ENCODE data around the gene VAPA.

The VAPA gene

DNA sequence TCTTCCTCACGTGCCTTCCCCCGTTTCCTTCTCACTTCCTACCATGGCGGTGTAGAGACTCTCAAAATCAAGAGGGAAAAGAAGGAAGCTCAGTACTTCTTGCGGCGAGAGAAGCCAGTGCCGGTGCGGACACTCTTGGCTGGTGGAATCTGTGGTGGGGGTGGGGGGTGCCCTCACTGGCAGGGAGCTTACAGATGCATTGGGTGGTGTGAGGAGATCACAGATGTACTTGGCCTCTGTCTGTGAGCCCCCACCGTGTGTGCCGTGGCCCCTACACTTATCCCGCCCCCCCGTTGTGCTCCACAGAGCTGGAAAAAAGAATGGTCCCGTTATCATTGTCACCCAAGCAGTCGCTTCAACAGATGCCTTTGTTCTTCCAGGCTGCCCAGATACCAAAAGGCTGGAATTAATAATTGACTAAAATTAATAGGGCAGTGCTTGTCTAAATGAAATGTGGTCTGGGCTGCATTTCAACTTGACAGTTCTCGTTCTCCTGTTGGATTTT lies 79.8 kb downstream of the VAPA start:
- DNase-seq (ENCODE audit: low read depth, low spot score), result no peak
- no peak overlapping the region for H3K27ac ChIP-seq

GRCh38 chr18:9994026-9994570 lies 80.3 kb downstream of the VAPA start:
- no peak overlapping the region for H3K27ac ChIP-seq
- DNase-seq (ENCODE audit: low read depth, low spot score), result no peak

- no peak for DNase-seq (ENCODE audit: low read depth, low spot score)
- no peak overlapping the region for H3K27ac ChIP-seq
Observed at GRCh38 chr18:9994701-9995235, 81.0 kb downstream of the VAPA start.

GRCh38 chr18:9995631-9996030 lies 81.8 kb downstream of the VAPA start:
- H3K27ac ChIP-seq, result no peak overlapping the region
- DNase-seq (ENCODE audit: low read depth, low spot score), result no peak

GRCh38 chr18:9996094-9996493 lies 82.3 kb downstream of the VAPA start:
- DNase-seq (ENCODE audit: low read depth, low spot score), result no peak
- no peak overlapping the region for H3K27ac ChIP-seq

GRCh38 chr18:9997711-9998110 lies 83.9 kb downstream of the VAPA start:
- H3K27ac ChIP-seq, result no peak overlapping the region
- no peak for DNase-seq (ENCODE audit: low read depth, low spot score)

DNA sequence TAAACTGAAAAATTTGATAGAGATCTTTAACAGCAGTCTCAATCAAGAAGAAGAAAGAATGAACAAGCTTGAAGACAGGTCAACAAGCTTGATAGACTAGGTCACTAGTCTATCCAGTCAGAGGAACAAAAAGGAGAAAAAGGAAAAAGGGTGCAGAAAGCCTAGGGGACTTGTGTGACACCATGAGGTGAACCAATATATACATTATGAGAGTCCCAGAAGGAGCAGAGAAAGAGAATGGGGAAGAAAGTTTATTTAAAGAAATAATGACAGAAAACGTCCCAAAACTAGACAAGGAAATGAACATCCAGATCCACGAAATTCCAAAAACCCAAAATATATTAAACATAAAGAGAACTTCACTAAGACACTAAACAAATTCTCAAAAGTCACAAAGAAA lies 84.5 kb downstream of the VAPA start:
- no peak for DNase-seq (ENCODE audit: low read depth, low spot score)
- no peak overlapping the region for H3K27ac ChIP-seq

GRCh38 chr18:10002280-10002679 lies 88.5 kb downstream of the VAPA start:
- no peak for DNase-seq (ENCODE audit: low read depth, low spot score)

DNA sequence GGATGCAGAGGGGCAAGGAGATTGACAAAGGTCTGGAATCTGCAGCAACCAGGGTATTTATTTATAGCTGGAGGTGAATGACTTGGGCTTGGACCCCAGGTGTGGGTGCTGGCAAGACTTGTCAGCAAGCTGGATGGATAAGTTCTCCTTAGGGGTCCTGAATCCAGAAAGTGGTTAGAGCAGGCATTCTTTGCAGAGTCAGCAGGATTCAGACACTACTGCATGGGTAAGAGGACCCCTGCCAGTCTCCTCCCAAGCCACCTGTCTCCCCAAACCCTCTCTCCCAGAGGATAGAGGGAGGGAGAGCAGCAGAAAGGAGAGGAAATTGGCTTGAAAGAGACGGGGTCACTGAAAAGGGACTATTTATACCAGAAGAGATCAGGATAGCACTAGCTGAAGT lies 89.5 kb downstream of the VAPA start:
- H3K27ac ChIP-seq, result no peak overlapping the region
- no peak for DNase-seq (ENCODE audit: low read depth, low spot score)

More at GRCh38 chr18:10002280-10002679, 88.5 kb downstream of the VAPA start:
- H3K27ac ChIP-seq, result no peak overlapping the region

DNA sequence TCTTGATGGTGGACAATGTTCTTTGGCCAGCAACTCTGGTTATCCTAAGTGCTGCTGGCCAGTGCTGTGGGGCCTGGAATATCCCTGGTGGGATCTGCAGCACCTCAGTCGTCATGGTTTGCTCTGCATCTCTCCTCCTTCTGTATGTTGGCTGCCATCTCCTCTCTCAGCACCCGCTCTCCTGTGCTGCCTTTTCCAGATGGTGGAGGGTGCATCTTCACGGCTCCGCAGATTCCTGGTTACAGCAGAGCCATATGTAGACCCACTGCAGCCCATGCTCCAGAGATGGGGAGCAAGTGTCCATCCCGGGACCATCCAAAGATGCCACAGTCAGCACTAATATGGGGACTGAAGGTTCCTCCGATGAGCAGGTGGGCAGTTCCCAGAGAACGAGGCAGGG lies 90.0 kb downstream of the VAPA start:
- DNase-seq (ENCODE audit: low read depth, low spot score), result no peak
- no peak overlapping the region for H3K27ac ChIP-seq

- H3K27ac ChIP-seq, result no peak overlapping the region
- no peak for DNase-seq (ENCODE audit: low read depth, low spot score)
Observed at GRCh38 chr18:10006311-10006893, 92.6 kb downstream of the VAPA start.

DNA sequence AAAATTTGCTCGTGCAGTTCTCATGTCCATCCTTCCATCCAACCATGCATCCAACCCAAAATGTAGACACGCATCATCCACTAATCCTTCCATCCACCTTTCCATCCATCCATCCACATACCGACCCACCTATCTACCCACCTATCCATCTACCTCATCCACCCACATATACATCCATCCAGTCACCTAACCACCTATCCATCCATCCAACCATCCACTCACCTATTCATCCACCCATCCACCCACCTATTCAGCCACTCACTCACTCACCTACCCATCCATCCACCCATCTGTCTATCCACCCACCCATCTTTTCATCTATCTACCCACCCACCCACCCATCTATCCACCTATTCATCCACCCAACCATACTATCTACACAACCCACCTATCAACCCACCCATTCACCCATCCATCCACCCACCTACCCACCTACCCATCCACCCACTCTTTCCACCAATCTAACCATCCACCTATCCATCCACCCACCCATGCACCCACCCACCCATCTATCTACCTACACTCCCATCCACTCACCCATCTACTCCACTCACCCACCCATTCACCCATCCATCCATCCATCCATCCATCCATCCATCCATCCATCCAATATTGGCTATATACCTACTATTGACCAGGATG lies 94.3 kb downstream of the VAPA start:
- DNase-seq (ENCODE audit: low read depth, low spot score), result no peak
- no peak overlapping the region for H3K27ac ChIP-seq
